ENCODE results near the gene HAT1.

HAT1 gene

DNA sequence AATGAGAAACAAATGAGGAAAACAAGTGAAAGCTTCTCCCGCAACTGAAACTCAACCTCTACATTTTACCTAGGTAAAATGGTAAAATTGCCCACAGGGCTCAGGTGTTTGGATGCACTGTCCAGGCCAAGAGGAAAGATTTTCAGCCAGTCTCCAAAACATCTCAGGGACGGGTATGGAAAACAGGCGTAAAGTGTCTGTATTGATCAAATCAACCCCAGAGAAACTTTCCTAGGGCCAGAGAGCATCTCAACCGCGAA is 361 bp upstream of the HAT1 start:
- DNase-seq, result no peak

GRCh38 chr2:171923206-171923605 is 945 bp downstream of the HAT1 start:
- DNase-seq, result no peak

DNA sequence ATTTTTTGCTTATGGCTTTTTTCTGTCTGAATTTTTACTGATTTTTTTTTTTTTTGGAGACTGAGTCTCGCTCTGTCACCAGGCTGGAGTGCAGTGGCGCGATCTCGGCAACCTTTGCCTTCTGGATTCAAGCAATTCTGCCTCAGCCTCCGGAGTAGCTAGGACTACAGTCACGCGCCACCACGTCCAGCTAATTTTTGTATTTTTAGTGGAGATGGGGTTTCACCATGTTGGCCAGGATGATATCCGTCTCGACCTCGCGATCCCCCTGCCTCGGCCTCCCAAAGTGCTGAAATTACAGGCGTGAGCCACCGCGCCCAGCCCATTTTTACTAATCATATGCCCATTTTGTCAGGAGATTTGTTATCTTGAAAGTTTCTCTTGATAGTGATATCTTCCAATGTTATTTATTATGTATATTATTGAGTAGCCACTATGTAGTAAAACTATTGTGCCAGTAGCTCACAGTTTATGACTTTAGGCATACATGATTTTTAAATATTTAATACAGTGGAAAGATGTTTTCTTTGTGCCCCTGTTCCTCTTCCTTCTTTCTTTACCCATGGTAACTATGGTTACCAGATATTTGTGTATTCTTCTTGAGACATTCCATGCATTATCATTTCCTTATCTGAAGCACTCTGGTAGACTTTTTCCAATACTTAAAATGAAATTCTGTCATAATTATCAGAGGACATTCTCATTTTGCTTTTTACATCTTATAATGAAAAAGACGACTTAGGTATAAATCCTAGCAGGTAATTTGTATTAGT is 2.1 kb downstream of the HAT1 start:
- DNase-seq, result no peak

- DNase-seq, result no peak
These were observed 8.1 kb downstream of the HAT1 start for GRCh38 chr2:171930385-171930784.

DNA sequence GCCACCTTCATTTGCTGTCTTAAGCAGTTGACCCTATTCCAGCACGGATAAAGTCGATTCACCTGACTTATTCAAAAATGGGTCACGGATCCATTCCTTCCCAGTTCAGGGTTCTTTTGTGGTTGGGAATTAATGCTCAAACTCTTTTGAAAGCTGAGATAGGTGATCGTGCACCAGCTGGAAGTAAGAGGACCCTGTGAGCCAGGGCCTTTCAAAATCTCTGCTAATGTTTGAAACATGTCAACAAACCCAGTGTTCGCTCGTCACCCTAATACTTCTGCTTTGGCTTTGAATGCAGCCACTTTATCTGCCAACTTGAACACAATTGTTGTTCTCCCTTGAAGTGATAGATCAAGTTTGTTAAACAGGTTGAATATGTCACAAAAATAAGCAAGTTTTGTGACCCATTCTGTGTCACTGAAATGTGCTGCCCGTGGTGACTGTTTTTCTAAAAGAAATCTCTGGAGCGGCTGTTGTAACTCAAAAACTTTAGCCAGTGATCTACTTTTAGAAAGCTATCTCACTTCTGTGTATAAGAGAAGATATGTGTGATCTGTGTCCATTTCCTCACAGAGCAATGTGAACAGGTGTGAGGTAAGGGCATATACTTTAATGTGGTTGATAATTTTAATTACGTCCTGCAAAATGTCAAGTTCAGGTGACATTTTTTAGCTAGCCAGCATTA is 16.9 kb downstream of the HAT1 start:
- no peak for DNase-seq

DNA sequence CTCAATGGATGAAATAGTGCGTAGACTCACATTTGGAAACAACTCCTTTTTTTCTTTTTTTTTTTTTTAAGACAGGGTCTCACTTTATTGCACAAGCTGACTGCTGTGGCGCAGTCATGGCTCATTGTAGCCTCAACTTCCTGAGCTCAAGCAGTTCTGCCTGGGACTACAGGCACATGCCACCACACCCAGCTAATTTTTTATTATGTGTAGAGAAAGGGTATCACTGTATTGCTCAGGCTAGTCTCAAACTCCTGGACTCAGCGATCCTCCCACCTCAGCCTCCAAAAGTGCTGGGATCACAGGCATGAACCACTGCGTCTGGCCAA is 17.4 kb downstream of the HAT1 start:
- no peak for DNase-seq

DNA sequence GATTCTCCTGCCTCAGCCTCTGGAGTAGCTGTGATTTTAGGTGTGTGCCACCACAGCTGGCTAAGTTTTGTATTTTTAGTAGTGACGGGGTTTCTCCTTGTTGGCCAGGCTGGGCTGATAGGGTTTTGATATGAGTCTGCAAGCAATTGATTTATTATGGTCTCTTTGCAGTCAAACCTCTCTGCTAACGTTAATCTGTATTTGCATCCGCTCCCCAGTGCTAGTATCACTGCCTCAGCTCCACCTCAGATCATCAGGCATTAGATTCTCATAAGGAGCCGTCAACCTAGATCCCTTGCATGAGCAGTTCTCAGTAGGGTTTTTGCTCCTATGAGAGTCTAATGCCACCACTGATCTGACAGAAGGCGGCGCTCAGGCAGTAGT is 19.0 kb downstream of the HAT1 start:
- DNase-seq, result no peak

DNA sequence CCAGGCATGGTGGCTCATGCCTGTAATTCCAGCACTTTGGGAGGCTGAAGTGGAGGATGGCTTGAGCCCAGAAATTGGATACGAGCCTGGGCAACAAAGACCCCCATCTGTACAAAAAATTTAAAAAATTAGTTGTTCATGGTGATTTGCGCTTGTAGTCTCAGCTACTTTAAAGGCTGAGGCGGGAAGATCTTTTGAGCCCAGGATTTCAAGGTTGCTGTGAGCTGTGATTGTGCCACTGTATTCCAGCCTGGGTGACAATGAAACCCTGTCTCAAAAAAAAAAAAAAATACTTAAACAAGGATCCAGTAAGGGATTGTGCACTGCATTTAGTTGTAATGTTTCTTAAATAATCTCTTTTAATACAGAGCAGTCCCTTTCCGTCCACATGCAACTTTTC is 21.6 kb downstream of the HAT1 start:
- DNase-seq, result no peak

DNA sequence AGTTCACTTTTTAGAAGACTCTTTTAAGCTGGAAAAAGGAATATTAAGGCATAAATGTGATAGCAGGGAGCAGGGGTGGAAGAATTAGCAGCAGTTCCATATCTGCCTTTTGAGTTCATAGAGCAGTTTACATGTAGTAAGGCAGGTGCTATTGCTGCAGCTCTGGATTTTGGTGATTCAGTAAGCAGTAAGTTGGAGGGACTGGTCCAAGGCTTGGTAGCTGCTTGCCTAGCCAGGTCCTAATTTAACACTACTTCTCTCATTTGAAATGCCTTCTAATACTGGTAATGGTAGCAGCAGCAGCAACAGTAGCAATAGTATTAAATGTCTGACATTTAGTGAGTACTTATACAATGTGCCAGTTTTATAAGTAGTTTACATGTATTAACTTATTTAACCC is 30.0 kb downstream of the HAT1 start:
- DNase-seq, result no peak

DNA sequence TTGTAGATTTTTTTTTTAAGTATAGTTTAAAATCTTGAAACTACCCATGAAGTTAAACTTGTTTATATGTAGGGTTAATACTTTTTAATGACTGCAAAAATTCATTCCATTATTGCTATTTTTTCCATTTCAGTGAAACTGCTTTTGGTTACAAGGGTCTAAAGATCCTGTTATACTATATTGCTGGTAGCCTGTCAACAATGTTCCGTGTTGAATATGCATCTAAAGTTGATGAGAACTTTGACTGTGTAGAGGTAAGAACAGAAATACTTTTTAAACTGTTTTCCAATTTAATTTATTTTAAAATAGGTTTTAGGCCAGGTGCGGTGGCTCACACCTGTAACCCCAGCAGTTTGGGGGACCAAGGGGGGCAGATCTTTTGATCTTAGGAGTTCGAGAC is 30.5 kb downstream of the HAT1 start:
- DNase-seq, result no peak

DNA sequence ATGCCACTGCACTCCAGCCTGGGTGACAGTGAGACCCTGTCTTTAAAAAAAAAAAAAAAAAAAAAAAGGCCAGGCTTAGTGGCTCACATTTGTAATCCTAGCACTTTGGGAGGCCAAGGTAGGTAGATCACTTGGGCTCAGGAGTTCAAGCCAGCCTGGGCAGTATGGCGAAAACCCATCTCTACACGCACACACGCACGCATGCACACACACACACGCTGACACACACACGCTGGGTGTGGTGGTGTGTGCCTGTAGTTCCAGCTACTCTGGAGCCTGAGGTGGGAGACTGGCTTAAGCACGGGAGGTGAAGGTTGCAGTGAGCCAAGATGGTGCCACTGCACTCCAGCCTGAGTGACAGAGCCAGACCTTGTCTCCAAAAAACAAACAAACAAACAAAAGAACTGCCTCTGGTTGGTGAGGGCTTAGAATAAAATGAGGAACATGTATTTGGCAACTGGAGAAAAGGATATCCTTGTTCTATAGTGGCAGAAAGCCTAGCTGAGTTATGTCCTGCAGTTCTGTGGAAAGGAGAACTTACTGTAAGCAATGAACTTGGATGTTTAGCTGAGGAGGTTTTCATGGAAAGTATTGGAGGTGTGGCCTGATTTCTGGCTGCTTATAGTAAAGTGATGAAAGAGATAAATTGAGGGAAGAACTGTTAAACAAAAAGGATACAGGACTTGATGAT is 34.0 kb downstream of the HAT1 start:
- no peak for DNase-seq

DNA sequence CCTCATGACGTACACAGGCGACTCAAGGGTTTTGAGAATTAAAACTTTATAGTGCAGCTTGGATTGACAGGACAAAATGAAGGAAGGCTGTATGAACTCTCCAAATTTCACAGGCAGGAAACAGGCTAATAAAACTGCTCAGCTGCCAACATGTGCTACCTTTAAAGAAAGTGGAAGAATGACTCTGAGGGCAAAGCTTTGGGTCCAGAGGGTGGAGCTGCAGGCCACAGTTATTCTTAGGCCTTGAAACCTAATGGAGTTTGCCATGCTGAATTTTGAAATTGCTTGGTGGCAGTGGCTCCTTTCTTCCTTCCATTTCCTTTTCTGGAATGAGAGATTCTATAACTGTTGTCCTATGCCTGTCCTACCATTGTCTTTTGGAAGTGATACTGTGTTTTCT is 34.8 kb downstream of the HAT1 start:
- no peak for DNase-seq

- no peak for DNase-seq
These were observed 36.2 kb downstream of the HAT1 start for GRCh38 chr2:171958475-171958874.

- no peak for DNase-seq
These were observed 37.7 kb downstream of the HAT1 start for GRCh38 chr2:171959998-171960397.

- no peak for DNase-seq
These were observed 38.3 kb downstream of the HAT1 start for GRCh38 chr2:171960570-171960969.

- no peak for DNase-seq
These were observed 40.9 kb downstream of the HAT1 start for GRCh38 chr2:171963198-171963597.

GRCh38 chr2:171964308-171964707 is 42.0 kb downstream of the HAT1 start:
- DNase-seq, result no peak

DNA sequence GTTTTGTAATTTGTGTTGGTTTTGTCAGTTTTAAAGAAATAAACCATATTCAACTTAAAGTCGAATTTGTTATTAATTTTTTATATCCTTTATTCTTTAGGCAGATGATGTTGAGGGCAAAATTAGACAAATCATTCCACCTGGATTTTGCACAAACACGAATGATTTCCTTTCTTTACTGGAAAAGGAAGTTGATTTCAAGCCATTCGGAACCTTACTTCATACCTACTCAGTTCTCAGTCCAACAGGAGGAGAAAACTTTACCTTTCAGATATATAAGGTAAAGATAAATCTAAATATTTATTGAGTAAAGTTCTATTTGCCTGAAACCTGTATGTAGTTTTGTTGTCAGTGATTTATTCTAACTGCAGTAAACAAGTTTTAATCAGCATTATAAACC is 43.0 kb downstream of the HAT1 start:
- no peak for DNase-seq

GRCh38 chr2:171965661-171966060 is 43.4 kb downstream of the HAT1 start:
- DNase-seq, result no peak

DNA sequence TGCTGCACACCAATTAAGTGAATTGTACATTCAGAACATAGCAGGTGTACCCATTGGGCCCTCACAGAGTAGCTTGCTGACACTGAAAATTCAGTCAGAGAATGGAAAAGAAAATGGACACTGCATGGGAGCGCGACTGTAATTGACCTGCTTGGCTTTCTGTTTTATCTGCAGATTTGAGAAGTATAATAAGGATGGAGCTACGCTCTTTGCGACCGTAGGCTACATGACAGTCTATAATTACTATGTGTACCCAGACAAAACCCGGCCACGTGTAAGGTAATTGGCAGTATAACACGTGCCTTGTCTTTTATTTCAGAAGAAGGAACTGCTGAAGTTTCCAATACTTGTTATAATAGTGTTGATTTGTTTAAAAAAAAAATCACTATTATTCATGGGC is 44.0 kb downstream of the HAT1 start:
- no peak for DNase-seq

- DNase-seq, result no peak
These were observed 44.4 kb downstream of the HAT1 start for GRCh38 chr2:171966688-171967087.

DNA sequence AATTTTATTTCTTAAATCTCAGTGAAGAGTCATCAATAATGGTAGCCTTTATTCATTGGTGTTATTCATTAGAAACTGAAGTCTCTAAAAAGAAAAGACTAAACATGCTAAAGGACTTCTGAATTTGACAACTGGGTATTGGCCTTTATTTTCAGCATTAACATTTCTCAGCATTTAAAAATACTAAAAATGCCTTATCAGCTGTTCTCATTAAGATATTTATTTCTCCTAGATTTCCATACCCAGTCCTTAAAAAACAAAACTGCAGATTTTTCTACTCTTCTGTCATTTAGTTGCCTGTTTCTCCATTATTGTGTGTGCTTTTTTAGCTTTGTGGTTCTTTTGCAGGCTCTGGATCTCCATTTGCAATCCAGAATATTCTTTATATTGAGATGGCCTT is 46.2 kb downstream of the HAT1 start:
- no peak for DNase-seq

GRCh38 chr2:171972329-171972982 is 50.2 kb downstream of the HAT1 start:
- no peak for DNase-seq

DNA sequence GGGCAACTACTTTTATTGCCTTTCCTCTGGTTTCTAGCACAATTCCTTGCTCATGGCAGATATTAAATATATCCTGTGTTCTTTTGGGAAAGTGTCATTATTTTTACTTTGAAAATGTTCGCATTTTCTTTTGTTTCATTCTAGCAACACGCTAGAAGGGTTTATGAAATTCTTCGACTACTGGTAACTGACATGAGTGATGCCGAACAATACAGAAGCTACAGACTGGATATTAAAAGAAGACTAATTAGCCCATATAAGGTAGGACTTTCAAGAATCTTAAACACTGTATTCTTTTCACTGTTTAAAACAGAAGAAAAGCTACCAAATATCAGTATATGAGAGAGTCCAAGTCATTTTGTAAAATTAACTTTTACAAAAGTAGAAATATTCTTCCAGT is 56.8 kb downstream of the HAT1 start:
- no peak for DNase-seq

Data from CD4-positive, alpha-beta T cell treated with Interferon gamma for 1 hour (primary cell).